H9 (cell line): ENCODE results near the gene MMD. TPM values are rescaled to one million over a fixed set of nuclear protein-coding genes. Genes with fewer than 3 reads are reported as not detected.

Source experiments
- DNase-seq: peaks from one replicate; pipeline ENCODE4 v3.0.0-alpha.2; 2017
- H2AFZ ChIP-seq: one replicate; pipeline ENCODE4 v1.6.1; 2013; ENCODE audit warnings: mild to moderate bottlenecking, low read length, control low read depth, moderate library complexity
- H2AK5ac ChIP-seq: 2 replicates; pipeline ENCODE4 v1.6.1; 2013; ENCODE audit warnings: low read length, control low read depth, mixed read lengths; ENCODE audit not compliant: insufficient read length
- H2BK120ac ChIP-seq: one replicate; pipeline ENCODE4 v1.6.1; 2013; ENCODE audit warnings: low read depth, mild to moderate bottlenecking, low read length, control low read depth, inconsistent platforms; ENCODE audit not compliant: poor library complexity, severe bottlenecking
- H2BK12ac ChIP-seq: 2 replicates; pipeline ENCODE4 v1.6.1; 2013; ENCODE audit warnings: low read length, control low read depth, mixed read lengths, low read depth; ENCODE audit not compliant: insufficient read length
- H2BK15ac ChIP-seq: 2 replicates; pipeline ENCODE4 v1.6.1; 2013; ENCODE audit warnings: low read depth, low read length, control low read depth
- H2BK20ac ChIP-seq: one replicate; pipeline ENCODE4 v1.6.1; 2013; ENCODE audit warnings: low read depth, mild to moderate bottlenecking, low read length, control low read depth, inconsistent platforms; ENCODE audit not compliant: poor library complexity, severe bottlenecking
- H2BK5ac ChIP-seq: 2 replicates; pipeline ENCODE4 v1.6.1; 2013; ENCODE audit warnings: low read length, control low read depth, mixed read lengths; ENCODE audit not compliant: insufficient read length
- H3K14ac ChIP-seq: 2 replicates; pipeline ENCODE4 v1.6.1; 2013; ENCODE audit warnings: low read length, control low read depth; ENCODE audit not compliant: insufficient read depth
- H3K18ac ChIP-seq: 2 replicates; pipeline ENCODE4 v1.6.1; 2013; ENCODE audit warnings: low read depth, mild to moderate bottlenecking, mixed read lengths, low read length, control low read depth; ENCODE audit not compliant: insufficient read length
- H3K23ac ChIP-seq: 2 replicates; pipeline ENCODE4 v1.6.1; 2013; ENCODE audit warnings: low read length, control low read depth, mixed read lengths, low read depth; ENCODE audit not compliant: insufficient read length
- H3K23me2 ChIP-seq: 2 replicates; pipeline ENCODE4 v1.6.1; 2013; ENCODE audit warnings: low read depth, mild to moderate bottlenecking, mixed read lengths, low read length, control low read depth; ENCODE audit not compliant: insufficient read length, poor library complexity, severe bottlenecking
- H3K27ac ChIP-seq: 2 replicates; pipeline ENCODE4 v1.5.1; 2013; ENCODE audit warnings: low read length, control low read depth, mixed read lengths, low read depth; ENCODE audit not compliant: insufficient read length
- H3K27me3 ChIP-seq: 2 replicates; pipeline ENCODE4 v1.6.1; 2013; ENCODE audit warnings: low read length, control low read depth, inconsistent platforms; ENCODE audit not compliant: insufficient read depth
- H3K4ac ChIP-seq: 2 replicates; pipeline ENCODE4 v1.6.1; 2013; ENCODE audit warnings: low read depth, mild to moderate bottlenecking, control low read depth, inconsistent platforms, low read length, moderate library complexity
- H3K4me1 ChIP-seq: 2 replicates; pipeline ENCODE4 v1.6.1; 2013; ENCODE audit warnings: low read length, control low read depth, inconsistent platforms; ENCODE audit not compliant: insufficient read depth
- H3K4me2 ChIP-seq: 2 replicates; pipeline ENCODE4 v1.6.1; 2013; ENCODE audit warnings: low read length, control low read depth, mixed read lengths; ENCODE audit not compliant: insufficient read length, insufficient read depth
- H3K56ac ChIP-seq: 2 replicates; pipeline ENCODE4 v1.6.1; 2013; ENCODE audit warnings: low read depth, mild to moderate bottlenecking, mixed read lengths, low read length, control low read depth; ENCODE audit not compliant: insufficient read length
- H3K79me1 ChIP-seq: 2 replicates; pipeline ENCODE4 v1.6.1; 2013; ENCODE audit warnings: low read depth, mild to moderate bottlenecking, moderate library complexity, low read length, control low read depth, inconsistent platforms; ENCODE audit not compliant: insufficient read depth, poor library complexity, severe bottlenecking
- H3K79me2 ChIP-seq: 2 replicates; pipeline ENCODE4 v1.6.1; 2013; ENCODE audit warnings: low read length, control low read depth, inconsistent platforms; ENCODE audit not compliant: insufficient read depth
- H3K9ac ChIP-seq: 2 replicates; pipeline ENCODE4 v1.6.1; 2013; ENCODE audit warnings: low read length, control low read depth, mixed read lengths; ENCODE audit not compliant: insufficient read length; ENCODE audit errors: extremely low read depth
- H3K9me3 ChIP-seq: one replicate; pipeline ENCODE4 v1.6.1; 2013; ENCODE audit warnings: low read depth, low read length, inconsistent platforms; ENCODE audit not compliant: control insufficient read depth
- H3T11ph ChIP-seq: one replicate; pipeline ENCODE4 v1.6.1; 2013; ENCODE audit warnings: mild to moderate bottlenecking, low read length, control low read depth, inconsistent platforms
- H4K20me1 ChIP-seq: one replicate; pipeline ENCODE4 v1.6.1; 2013; ENCODE audit not compliant: control insufficient read depth, insufficient read length, insufficient read depth
- H4K5ac ChIP-seq: 2 replicates; pipeline ENCODE4 v1.6.1; 2013; ENCODE audit warnings: low read depth, mild to moderate bottlenecking, mixed read lengths, low read length, control low read depth; ENCODE audit not compliant: insufficient read length
- H4K8ac ChIP-seq: replicated peaks from 2 replicates; pipeline ENCODE4 v1.6.1; 2013; ENCODE audit warnings: low read length, control low read depth, mixed read lengths, low read depth; ENCODE audit not compliant: insufficient read length
- H4K91ac ChIP-seq: 2 replicates; pipeline ENCODE4 v1.6.1; 2013; ENCODE audit warnings: low read depth, mild to moderate bottlenecking, moderate library complexity, mixed read lengths, low read length, control low read depth; ENCODE audit not compliant: insufficient read length
- H3K27ac Mint-ChIP-seq, 3 experiments: 2 replicates in 2 of 3; 3 replicates in 1 of 3; pipeline ENCODE4 v1.8.0; 2020 to 2021; ENCODE audit warnings: mixed read lengths in 3 of 3, mild to moderate bottlenecking in 1 of 3, moderate library complexity in 1 of 3
- H3K27me3 Mint-ChIP-seq: 2 replicates; pipeline ENCODE4 v1.8.0; 2021; ENCODE audit warnings: low read depth, mild to moderate bottlenecking, moderate library complexity, mixed read lengths
- H3K36me3 Mint-ChIP-seq, 3 experiments: 2 replicates in 2 of 3; 3 replicates in 1 of 3; pipeline ENCODE4 v1.8.0; 2020 to 2021; ENCODE audit warnings: low read depth in 3 of 3, mixed read lengths in 3 of 3; ENCODE audit not compliant: insufficient read depth in 1 of 3
- H3K4me1 Mint-ChIP-seq, 2 experiments: 2 replicates each; pipeline ENCODE4 v1.8.0; 2020; ENCODE audit warnings: mixed read lengths in 2 of 2
- H3K4me3 Mint-ChIP-seq, 2 experiments: 2 replicates in 1 of 2; 3 replicates in 1 of 2; pipeline ENCODE4 v1.8.0; 2020 to 2021; ENCODE audit warnings: mild to moderate bottlenecking in 2 of 2, mixed read lengths in 2 of 2, moderate library complexity in 1 of 2
- H3K9me3 Mint-ChIP-seq, 2 experiments: 2 replicates in 1 of 2; 3 replicates in 1 of 2; pipeline ENCODE4 v1.8.0; 2020; ENCODE audit warnings: mild to moderate bottlenecking in 2 of 2, mixed read lengths in 2 of 2, moderate library complexity in 1 of 2
- CTCF ChIP-seq: fragments of 200-600 bp; sonication (generic); conservative IDR thresholded peaks from 3 replicates; pipeline ENCODE4 v1.8.0; 2021; ENCODE audit warnings: antibody characterized with exemption, mild to moderate bottlenecking
- WGBS: extraction: QIAGEN DNeasy Blood & Tissue Kit; methylation state at CpG from one replicate; pipeline ENCODE4 v1.1.7; 2013; ENCODE audit warnings: missing lambda C conversion rate, low lambda C conversion rate, mixed read lengths; ENCODE audit not compliant: insufficient read length; ENCODE audit errors: extremely low coverage; 5-methylcytosine and 5-hydroxymethylcytosine counted together
- total RNA-seq: library from RNA; stranded (reverse); gene quantifications from 2 replicates; pipeline ENCODE4 v1.2.1, GENCODE V29; 2021

Gene MMD
- total RNA-seq, 1 experiment from 2014 or later: 24.0 TPM

GRCh38 chr17:55411463-55411855 lies 10.2 kb downstream of the MMD start:
- no peak overlapping the region; a peak in 1 of 7 replicates for H3K27ac Mint-ChIP-seq
- H3K36me3 Mint-ChIP-seq: peaks cover 32 to 70% (median 65%) of the 10 kb centered on the region in 3 experiments
- Histone ChIP-seq H4K8ac (no peak overlapping the region), H3K4me1 (no peaks in the 10 kb centered on the region), H4K5ac (no peak overlapping the region), H2BK120ac (no peak overlapping the region), H3K79me1 (peaks cover 2% of the 10 kb centered on the region), H2BK12ac (no peak overlapping the region), H2AK5ac (no peak overlapping the region), H3K4me2 (no peak overlapping the region), H3K18ac (no peak overlapping the region), H4K20me1 (no peaks in the 10 kb centered on the region), H2BK5ac (no peak overlapping the region), H2AFZ (no peak overlapping the region), H3K4ac (no peak overlapping the region), H3K23ac (no peak overlapping the region), H2BK20ac (no peak overlapping the region), H4K91ac (no peak overlapping the region), H3K9me3 (no peaks in the 10 kb centered on the region), H3T11ph (no peak overlapping the region), H3K14ac (no peak overlapping the region), H3K9ac (no peak overlapping the region), H2BK15ac (no peak overlapping the region), H3K56ac (no peak overlapping the region), H3K79me2 (peaks cover 5% of the 10 kb centered on the region; the same call in 1 of the 2 replicates), H3K27me3 (no peaks in the 10 kb centered on the region), H3K27ac (no peak overlapping the region), H3K23me2 (no peaks in the 10 kb centered on the region)
- H3K4me1 Mint-ChIP-seq: peaks cover 5 to 7% of the 10 kb centered on the region in 2 experiments; a peak in 3 of 4 replicates
- DNase-seq: no peak
- TF ChIP-seq CTCF: no peak
- no peak overlapping the region for H3K4me3 Mint-ChIP-seq
- no peaks in the 10 kb centered on the region for H3K27me3 Mint-ChIP-seq
- no peaks in the 10 kb centered on the region for H3K9me3 Mint-ChIP-seq
- WGBS: no CpG with 5 or more reads among the region's 1 CpG
